ENCODE results near the gene PRRC2A. TPM values are rescaled to one million over a fixed set of nuclear protein-coding genes. Genes with fewer than 3 reads are reported as not detected.

The PRRC2A gene
- polyA plus RNA-seq, 1 donor from 2014 or later = 39.9 TPM

DNA sequence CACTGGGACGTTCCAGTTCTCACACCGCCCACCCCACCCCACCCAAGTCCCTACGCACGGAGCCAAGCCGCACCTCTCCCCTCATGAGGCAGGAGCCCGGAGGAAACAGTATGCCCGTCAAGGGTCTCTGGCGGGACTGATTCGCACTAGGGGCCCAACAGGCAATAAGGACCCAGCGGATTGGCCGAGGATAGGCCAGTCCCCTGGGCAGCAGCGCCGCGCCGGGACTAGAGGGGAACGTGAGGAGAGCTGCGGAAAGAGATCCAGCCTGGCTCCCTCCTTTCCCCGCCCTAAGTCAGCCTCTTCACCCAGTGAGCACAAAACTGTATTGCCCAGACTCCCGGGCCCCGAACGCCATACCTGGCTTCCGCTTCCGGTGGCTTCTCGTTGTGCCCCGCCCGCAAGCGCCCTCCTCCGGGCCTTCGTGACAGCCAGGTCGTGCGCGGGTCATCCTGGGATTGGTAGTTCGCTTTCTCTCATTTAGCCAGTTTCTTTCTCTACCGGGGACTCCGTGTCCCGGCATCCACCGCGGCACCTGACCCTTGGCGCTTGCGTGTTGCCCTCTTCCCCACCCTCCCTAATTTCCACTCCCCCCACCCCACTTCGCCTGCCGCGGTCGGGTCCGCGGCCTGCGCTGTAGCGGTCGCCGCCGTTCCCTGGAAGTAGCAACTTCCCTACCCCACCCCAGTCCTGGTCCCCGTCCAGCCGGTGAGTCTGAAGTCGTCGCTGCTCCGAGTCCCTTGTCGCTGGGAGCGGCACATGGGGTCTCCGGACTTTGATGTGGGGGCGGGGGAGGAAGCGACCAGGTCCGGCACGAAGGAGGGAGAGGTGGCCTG, 45.2 kb downstream of the PRRC2A start, which contains the start of gene CSNK2B:
Gene CSNK2B (plus strand): TSS at position 580 of the 836 bp plus-strand sequence. CDS start 752 bp downstream, outside the sequence.
- H2AFZ ChIP-seq (ENCODE audit: low read depth, low read length) = peak within 1 kb of the TSS; percentile 65
- no peaks in the 10 kb centered on the region for H4K20me1 ChIP-seq (ENCODE audit: insufficient read depth)
- H3K4me2 ChIP-seq (ENCODE audit: low read length) = peak within 1 kb of the TSS; percentile 82
- no peaks in the 10 kb centered on the region for H3K27me3 ChIP-seq (ENCODE audit: insufficient read depth, low read depth, low read length)
- H3K27ac ChIP-seq (ENCODE audit: low read length) = peak within 1 kb of the TSS; percentile 85
- peak within 1 kb of the TSS; percentile 88 for H3K4me3 ChIP-seq (ENCODE audit: low read length)
- TF ChIP-seq, protein P1, sequence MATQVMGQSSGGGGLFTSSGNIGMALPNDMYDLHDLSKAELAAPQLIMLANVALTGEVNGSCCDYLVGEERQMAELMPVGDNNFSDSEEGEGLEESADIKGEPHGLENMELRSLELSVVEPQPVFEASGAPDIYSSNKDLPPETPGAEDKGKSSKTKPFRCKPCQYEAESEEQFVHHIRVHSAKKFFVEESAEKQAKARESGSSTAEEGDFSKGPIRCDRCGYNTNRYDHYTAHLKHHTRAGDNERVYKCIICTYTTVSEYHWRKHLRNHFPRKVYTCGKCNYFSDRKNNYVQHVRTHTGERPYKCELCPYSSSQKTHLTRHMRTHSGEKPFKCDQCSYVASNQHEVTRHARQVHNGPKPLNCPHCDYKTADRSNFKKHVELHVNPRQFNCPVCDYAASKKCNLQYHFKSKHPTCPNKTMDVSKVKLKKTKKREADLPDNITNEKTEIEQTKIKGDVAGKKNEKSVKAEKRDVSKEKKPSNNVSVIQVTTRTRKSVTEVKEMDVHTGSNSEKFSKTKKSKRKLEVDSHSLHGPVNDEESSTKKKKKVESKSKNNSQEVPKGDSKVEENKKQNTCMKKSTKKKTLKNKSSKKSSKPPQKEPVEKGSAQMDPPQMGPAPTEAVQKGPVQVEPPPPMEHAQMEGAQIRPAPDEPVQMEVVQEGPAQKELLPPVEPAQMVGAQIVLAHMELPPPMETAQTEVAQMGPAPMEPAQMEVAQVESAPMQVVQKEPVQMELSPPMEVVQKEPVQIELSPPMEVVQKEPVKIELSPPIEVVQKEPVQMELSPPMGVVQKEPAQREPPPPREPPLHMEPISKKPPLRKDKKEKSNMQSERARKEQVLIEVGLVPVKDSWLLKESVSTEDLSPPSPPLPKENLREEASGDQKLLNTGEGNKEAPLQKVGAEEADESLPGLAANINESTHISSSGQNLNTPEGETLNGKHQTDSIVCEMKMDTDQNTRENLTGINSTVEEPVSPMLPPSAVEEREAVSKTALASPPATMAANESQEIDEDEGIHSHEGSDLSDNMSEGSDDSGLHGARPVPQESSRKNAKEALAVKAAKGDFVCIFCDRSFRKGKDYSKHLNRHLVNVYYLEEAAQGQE (IDR thresholded peaks at IDR 0.05; ENCODE audit: borderline replicate concordance) = no peak
- TF ChIP-seq RAD21 (conservative IDR thresholded peaks at IDR 0.05) (no peak), EP300 (conservative IDR thresholded peaks at IDR 0.05; ENCODE audit: poor library complexity, severe bottlenecking) (no peak), MXI1 (conservative IDR thresholded peaks at IDR 0.05; ENCODE audit: poor library complexity, severe bottlenecking) (peak; percentile 53), SMC3 (conservative IDR thresholded peaks at IDR 0.05; ENCODE audit: poor library complexity) (no peak), POLR2AphosphoS5 (IDR thresholded peaks at IDR 0.05) (peak; percentile 82)
- TF ChIP-seq, protein P2, sequence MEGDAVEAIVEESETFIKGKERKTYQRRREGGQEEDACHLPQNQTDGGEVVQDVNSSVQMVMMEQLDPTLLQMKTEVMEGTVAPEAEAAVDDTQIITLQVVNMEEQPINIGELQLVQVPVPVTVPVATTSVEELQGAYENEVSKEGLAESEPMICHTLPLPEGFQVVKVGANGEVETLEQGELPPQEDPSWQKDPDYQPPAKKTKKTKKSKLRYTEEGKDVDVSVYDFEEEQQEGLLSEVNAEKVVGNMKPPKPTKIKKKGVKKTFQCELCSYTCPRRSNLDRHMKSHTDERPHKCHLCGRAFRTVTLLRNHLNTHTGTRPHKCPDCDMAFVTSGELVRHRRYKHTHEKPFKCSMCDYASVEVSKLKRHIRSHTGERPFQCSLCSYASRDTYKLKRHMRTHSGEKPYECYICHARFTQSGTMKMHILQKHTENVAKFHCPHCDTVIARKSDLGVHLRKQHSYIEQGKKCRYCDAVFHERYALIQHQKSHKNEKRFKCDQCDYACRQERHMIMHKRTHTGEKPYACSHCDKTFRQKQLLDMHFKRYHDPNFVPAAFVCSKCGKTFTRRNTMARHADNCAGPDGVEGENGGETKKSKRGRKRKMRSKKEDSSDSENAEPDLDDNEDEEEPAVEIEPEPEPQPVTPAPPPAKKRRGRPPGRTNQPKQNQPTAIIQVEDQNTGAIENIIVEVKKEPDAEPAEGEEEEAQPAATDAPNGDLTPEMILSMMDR (IDR thresholded peaks at IDR 0.05; ENCODE audit: poor library complexity, severe bottlenecking) = peak; percentile 17
- no peaks in the 10 kb centered on the region for H3K36me3 ChIP-seq (ENCODE audit: insufficient read depth, low read length)
- peaks cover 34% of the 10 kb centered on the region for H3K79me2 ChIP-seq (replicated peaks; ENCODE audit: insufficient read depth, low read length)
- no peaks in the 10 kb centered on the region for H3F3A ChIP-seq (ENCODE audit: insufficient read depth, low read length, poor library complexity, severe bottlenecking)
- H3K9me3 ChIP-seq (ENCODE audit: low read length) = no peaks in the 10 kb centered on the region
- H3K9ac ChIP-seq (ENCODE audit: low read length) = peak within 1 kb of the TSS; percentile 87
- H3K9me2 ChIP-seq (ENCODE audit: insufficient read depth, low read length) = no peaks in the 10 kb centered on the region

DNA sequence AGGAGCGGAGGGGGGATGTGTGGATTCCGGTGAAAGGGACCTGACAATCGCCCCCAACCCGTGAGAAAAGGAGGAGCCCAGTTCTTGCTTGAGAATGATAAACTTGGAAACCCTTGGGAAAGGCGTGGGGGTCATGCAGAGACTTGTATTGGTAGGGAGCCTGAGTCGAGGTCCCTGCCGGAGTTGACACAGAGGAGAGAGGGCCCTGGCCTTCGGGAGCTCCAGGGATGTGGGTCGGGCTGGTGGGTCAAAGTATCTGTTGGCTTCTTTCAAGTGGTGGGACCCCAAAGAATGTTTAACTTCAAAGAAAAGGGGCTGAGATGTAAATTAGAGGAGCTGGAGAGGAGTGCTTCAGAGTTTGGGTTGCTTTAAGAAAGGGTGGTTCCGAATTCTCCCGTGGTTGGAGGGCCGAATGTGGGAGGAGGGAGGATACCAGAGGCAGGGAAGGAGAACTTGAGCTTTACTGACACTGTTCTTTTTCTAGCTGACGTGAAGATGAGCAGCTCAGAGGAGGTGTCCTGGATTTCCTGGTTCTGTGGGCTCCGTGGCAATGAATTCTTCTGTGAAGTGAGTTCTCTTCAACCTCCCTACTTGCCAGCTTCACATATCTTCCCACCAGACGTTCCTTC, 45.9 kb downstream of the PRRC2A start:
- Histone ChIP-seq H3F3A (ENCODE audit: insufficient read depth, low read length, poor library complexity, severe bottlenecking) (no peaks in the 10 kb centered on the region), H3K27me3 (ENCODE audit: insufficient read depth, low read depth, low read length) (no peaks in the 10 kb centered on the region), H3K4me2 (ENCODE audit: low read length) (peak overlapping the region; percentile 82), H3K9me3 (ENCODE audit: low read length) (no peaks in the 10 kb centered on the region), H3K9ac (ENCODE audit: low read length) (peak overlapping the region; percentile 87), H3K4me3 (ENCODE audit: low read length) (peak overlapping the region; percentile 88), H3K9me2 (ENCODE audit: insufficient read depth, low read length) (no peaks in the 10 kb centered on the region), H4K20me1 (ENCODE audit: insufficient read depth) (no peaks in the 10 kb centered on the region), H3K27ac (ENCODE audit: low read length) (peak overlapping the region; percentile 85), H3K79me2 (replicated peaks; ENCODE audit: insufficient read depth, low read length) (peaks cover 28% of the 10 kb centered on the region), H2AFZ (ENCODE audit: low read depth, low read length) (peak overlapping the region; percentile 37), H3K36me3 (ENCODE audit: insufficient read depth, low read length) (no peaks in the 10 kb centered on the region)
- no peak for TF ChIP-seq EP300 (conservative IDR thresholded peaks at IDR 0.05; ENCODE audit: poor library complexity, severe bottlenecking)
- TF ChIP-seq, protein P1 (IDR thresholded peaks at IDR 0.05; ENCODE audit: borderline replicate concordance) = no peak
- no peak for TF ChIP-seq POLR2AphosphoS5 (IDR thresholded peaks at IDR 0.05)
- TF ChIP-seq TAF1 (IDR thresholded peaks at IDR 0.05; ENCODE audit: low read depth) = no peak
- TF ChIP-seq SMC3 (conservative IDR thresholded peaks at IDR 0.05; ENCODE audit: poor library complexity) = no peak
- TF ChIP-seq MXI1 (conservative IDR thresholded peaks at IDR 0.05; ENCODE audit: poor library complexity, severe bottlenecking) = no peak
- no peak for TF ChIP-seq EZH2 (IDR thresholded peaks at IDR 0.05; ENCODE audit: borderline replicate concordance, insufficient read depth, low read length, poor library complexity, severe bottlenecking)
- TF ChIP-seq, protein P2 (IDR thresholded peaks at IDR 0.05; ENCODE audit: poor library complexity, severe bottlenecking) = no peak
- no peak for TF ChIP-seq RAD21 (conservative IDR thresholded peaks at IDR 0.05)

All from neural cell (in vitro differentiated cells).